GM19397 (cell line): ENCODE data around the gene SLC51B.
"Not testable (repeated sequence)": the region's sequence is repeated elsewhere in the genome, so short reads cannot be mapped to it uniquely, and the experiment has no call there.

Experiments used
- ATAC-seq: cut with Tn5 transposase; IDR thresholded peaks from one replicate; pipeline ENCODE4 v1.9.1; 2021; ENCODE audit warnings: mild to moderate bottlenecking, moderate library complexity; ENCODE audit not compliant: unreplicated experiment

The SLC51B gene

DNA sequence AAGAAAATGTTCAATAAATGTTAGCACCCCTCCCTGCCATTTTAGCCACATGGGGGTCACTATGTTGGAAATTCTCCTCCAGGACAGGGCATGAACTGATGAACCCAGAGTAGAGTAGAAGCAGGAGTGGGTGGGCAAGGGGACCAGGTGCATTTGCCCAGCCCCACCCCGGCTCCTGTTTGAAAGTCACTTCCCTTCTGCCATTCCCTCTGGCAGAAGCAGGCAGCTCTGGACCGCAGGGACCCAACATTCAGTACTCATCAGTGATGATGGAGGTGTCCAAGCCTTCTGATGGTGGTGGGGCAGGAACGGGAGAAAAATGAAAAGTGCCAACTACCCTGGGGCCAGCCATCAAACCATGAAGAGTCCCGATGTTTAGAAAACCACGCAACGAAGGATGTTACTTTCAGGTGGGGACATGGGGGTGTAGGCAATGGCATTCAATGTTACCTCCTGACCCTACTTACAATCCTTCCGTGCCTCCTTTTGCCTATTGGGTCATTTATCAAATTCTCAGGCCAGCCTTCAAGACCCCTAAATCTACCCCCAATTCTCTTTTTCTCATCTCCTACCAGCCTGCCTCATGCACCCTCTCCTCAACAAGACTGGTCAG, 52.6 kb downstream of the SLC51B start:
- no peak for ATAC-seq

DNA sequence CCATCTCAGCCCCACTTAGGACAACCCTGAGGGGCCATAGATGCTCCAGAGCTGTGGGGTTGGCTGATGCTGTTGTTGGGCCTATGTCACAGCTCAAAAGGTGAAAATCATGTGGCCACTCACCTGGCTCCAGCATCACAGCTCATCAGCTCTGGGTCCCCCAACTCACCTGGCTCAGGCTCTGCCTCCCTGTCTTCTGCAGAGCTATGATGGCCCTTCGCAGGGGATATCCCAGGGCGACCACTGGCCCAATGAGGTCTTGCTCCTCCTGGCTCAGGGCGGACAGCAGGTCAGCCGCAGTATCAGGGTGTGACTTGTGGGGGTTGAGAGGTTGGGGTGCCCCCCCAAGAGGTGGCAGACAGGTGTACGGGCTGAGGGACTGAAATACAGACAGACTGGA, 54.1 kb downstream of the SLC51B start:
- no peak for ATAC-seq

DNA sequence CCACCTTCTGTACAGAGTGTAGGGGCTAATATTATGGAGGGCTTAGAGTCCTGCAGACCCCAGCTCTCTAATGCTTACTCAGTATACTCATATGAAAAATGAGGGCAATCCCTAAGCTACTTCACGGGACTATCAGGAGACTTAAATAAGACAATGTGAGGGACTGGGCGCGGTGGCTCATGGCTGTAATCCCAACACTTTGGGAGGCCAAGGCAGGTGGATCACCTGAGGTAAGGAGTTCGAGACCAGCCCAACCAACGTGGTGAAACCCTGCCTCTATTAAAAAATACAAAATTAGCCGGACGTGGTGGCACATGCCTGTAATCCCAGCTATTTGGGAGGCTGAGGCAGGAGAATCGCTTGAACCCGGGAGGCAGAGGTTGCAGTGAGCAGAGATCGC, 54.6 kb downstream of the SLC51B start:
- ATAC-seq, result not testable (repeated sequence)

GRCh38 chr15:65100442-65100841, 55.3 kb downstream of the SLC51B start:
- ATAC-seq, result no peak

- no peak for ATAC-seq
These were observed 56.3 kb downstream of the SLC51B start for GRCh38 chr15:65101411-65101890.

DNA sequence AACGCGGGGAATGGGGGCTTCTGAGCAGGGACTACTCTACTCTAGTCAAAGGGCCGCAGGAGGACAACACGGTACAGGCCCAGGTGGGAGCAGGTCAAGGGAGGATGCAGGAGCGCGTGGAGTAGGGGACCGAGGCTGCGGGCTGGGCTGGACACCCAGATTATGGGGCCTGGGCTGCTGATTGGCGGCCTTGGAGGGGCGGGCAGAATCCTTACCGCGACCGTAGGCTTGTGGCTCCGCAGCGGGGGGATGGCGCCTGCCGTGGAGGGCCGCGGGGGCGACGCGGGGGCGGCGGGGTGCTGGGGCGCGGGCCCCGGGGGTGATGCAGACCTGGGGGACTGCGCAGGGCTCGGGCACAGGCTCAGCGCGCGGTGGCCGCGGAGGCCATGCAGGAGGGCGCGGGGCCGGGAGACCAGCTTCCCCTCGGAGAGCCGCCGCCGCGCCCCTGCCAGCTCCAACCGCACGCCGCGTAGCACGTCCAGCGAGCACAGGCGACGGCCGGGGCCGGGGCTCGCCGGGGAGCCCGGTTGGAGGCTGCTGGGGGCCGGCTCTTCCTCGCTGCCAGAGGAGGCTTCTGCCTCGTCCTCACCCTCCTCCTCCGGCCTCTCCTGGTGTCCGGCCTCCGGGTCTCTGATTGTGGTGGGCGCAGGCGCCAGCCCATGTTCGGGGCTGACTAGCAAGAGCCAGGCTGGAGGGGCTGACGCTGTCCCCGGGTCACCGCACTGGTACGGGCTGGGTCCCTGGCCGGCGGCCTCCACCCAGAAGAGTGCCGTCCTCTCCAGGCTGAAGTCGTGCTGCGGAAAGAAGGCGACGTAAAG, 56.9 kb downstream of the SLC51B start:
- no peak for ATAC-seq

- ATAC-seq, result no peak
These were observed 57.7 kb downstream of the SLC51B start for GRCh38 chr15:65102912-65103311.
